Measurements from ENCODE around the gene PDZK1.
"Not testable (repeated sequence)": the region's sequence is repeated elsewhere in the genome, so short reads cannot be mapped to it uniquely, and the experiment has no call there.

PDZK1 gene

GRCh38 chr1:145656245-145656943, 50.8 kb downstream of the PDZK1 start:
- DNase-seq, result not testable (repeated sequence)

GRCh38 chr1:145643990-145644389, 63.2 kb downstream of the PDZK1 start:
- not testable (repeated sequence) for DNase-seq

GRCh38 chr1:145641886-145642285, 65.3 kb downstream of the PDZK1 start:
- not testable (repeated sequence) for DNase-seq

GRCh38 chr1:145636237-145636636, 70.9 kb downstream of the PDZK1 start:
- not testable (repeated sequence) for DNase-seq

- not testable (repeated sequence) for DNase-seq
These were observed 85.0 kb downstream of the PDZK1 start for GRCh38 chr1:145622177-145622576.

Measured in NCI-H524 treated with DMSO at 0.1 percent for 48 hours (cell line).